Activated naive CD4-positive, alpha-beta T cell treated with anti-CD3 and anti-CD28 coated beads for 36 hours (primary cell): Measurements from ENCODE around the gene TMEM123. TPM values are rescaled to one million over a fixed set of nuclear protein-coding genes. Genes with fewer than 3 reads are reported as not detected.

Source experiments
- CTCF ChIA-PET: fragments of 350-600 bp; sonication (Branson Sonifier 250); formaldehyde crosslinking; loops from one replicate; lab custom pipeline; 2021; ENCODE audit warnings: antibody characterized with exemption; lab: Charles Lee
- DNase-seq: peaks from one replicate; pipeline ENCODE4 v3.0.0-alpha.2; 2020
- H3K27ac Mint-ChIP-seq: one replicate; pipeline ENCODE4 v1.8.0; 2021; ENCODE audit warnings: mild to moderate bottlenecking, mixed read lengths
- H3K27me3 Mint-ChIP-seq: one replicate; pipeline ENCODE4 v1.8.0; 2021; ENCODE audit warnings: low read depth, mixed read lengths
- H3K36me3 Mint-ChIP-seq: one replicate; pipeline ENCODE4 v1.8.0; 2021; ENCODE audit warnings: low read depth, mixed read lengths
- H3K4me1 Mint-ChIP-seq: one replicate; pipeline ENCODE4 v1.8.0; 2021; ENCODE audit warnings: low read depth, mixed read lengths
- H3K4me3 Mint-ChIP-seq: one replicate; pipeline ENCODE4 v1.8.0; 2021; ENCODE audit warnings: mild to moderate bottlenecking, moderate library complexity, mixed read lengths
- H3K9me3 Mint-ChIP-seq: one replicate; pipeline ENCODE4 v1.8.0; 2021; ENCODE audit warnings: mixed read lengths
- intact Hi-C: fragments of 100-400 bp; cut with micrococcal nuclease; formaldehyde crosslinking; loops from one replicate; pipeline ENCODE4 v1.15.1; 2023
- total RNA-seq, 2 experiments: library from RNA; stranded (reverse); gene quantifications; one replicate each; pipeline ENCODE4 v1.2.3, GENCODE V29; 2021

Gene TMEM123
- total RNA-seq, 2 experiments from 2014 or later, result 232 to 255 TPM

DNA sequence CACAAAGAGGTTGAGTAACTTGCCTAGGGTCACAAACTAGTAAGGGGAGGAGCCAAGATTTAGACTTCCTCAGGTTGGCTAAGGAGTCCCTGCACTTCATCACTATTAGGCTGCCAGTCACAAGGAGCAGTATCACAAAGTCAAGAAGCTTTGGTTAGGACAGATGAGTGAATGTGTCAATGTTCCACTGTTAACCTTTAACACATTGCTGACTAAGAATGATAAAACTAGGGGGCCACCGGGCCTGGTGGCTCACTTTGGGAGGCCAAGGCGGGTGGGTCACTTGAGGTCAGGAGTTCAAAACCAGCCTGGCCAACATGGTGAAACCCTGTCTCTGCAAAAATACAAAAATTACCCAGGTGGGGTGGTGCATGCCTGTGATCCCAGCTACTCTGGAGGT, 32.0 kb downstream of the TMEM123 start:
- peak overlapping the region; percentile 73 for H3K27ac Mint-ChIP-seq
- H3K36me3 Mint-ChIP-seq, result peaks cover 37% of the 10 kb centered on the region
- CTCF ChIA-PET, result interaction anchor here (1.3 to 1.5 kb wide), 4 partner anchors 10 to 75 kb away, joined by 3 to 7 read pairs (median 6); no protein-coding TSS in a partner anchor
- peak; percentile 60 for DNase-seq
- no peak overlapping the region for H3K4me3 Mint-ChIP-seq
- H3K9me3 Mint-ChIP-seq, result peaks cover 8% of the 10 kb centered on the region
- intact Hi-C loops, result no loop called here
- peaks cover 92% of the 10 kb centered on the region for H3K4me1 Mint-ChIP-seq
- no peaks in the 10 kb centered on the region for H3K27me3 Mint-ChIP-seq

DNA sequence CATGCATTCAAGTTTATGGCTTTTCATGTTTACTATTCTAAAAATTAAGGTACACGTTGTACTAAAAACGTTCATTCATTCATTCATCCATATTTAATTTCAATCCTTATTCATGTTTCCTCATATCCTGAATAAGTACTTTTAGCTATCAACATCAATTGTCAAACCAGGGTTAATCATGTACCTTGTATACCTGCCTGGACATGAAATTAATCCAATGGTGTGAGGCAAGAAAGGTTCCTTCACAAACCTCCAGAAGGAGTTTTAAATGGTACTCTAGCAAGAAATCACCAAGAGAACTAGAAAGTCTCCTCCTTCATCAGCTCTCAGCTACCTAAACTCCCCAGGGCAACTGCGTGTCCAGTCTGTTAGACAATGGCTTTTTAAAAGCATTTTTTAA, 33.4 kb downstream of the TMEM123 start:
- no peak overlapping the region for H3K4me3 Mint-ChIP-seq
- peak overlapping the region; percentile 10 for H3K27ac Mint-ChIP-seq
- CTCF ChIA-PET, result interaction anchor here (1.1 to 1.3 kb wide), 4 partner anchors 11 to 77 kb away, joined by 3 to 4 read pairs (median 3); no protein-coding TSS in a partner anchor
- intact Hi-C loops, result loop anchor here (5.0 kb wide), 1 partner anchor 143 kb away; no protein-coding TSS in a partner anchor
- peaks cover 92% of the 10 kb centered on the region for H3K4me1 Mint-ChIP-seq
- DNase-seq, result no peak
- no peaks in the 10 kb centered on the region for H3K27me3 Mint-ChIP-seq
- peaks cover 8% of the 10 kb centered on the region for H3K9me3 Mint-ChIP-seq
- H3K36me3 Mint-ChIP-seq, result peaks cover 35% of the 10 kb centered on the region

DNA sequence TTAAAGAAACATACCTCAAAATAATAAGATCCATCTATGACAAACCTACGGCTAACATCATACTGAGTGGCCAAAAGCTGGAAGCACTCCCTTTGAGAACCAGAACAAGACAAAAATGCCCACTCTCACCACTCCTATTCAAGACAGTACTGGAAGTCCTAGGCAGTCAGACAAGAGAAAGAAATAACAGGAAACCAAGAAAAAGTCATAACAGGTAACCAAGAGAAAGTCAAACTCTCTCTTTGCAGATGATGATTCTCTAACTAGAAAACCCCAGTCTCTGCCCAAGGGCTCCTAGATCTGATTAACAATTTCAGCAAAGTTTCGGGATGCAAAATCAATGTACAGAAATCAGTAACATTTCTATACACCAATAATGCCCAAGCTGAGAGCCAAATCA, 35.6 kb downstream of the TMEM123 start:
- H3K4me1 Mint-ChIP-seq, result peaks cover 92% of the 10 kb centered on the region
- CTCF ChIA-PET, result interaction anchor here (0.8 to 1.3 kb wide), 4 partner anchors 12 to 76 kb away, joined by 3 to 4 read pairs (median 3); no protein-coding TSS in a partner anchor
- peak overlapping the region; percentile 84 for H3K27ac Mint-ChIP-seq
- peak; percentile 38 for DNase-seq
- intact Hi-C loops, result loop anchor here (1.0 to 5.0 kb wide), 10 partner anchors 13 to 145 kb away; partner anchors contain the start of genes BIRC2, BIRC3 and TMEM123
- peaks cover 8% of the 10 kb centered on the region for H3K9me3 Mint-ChIP-seq
- peak overlapping the region; percentile 34 for H3K4me3 Mint-ChIP-seq
- no peaks in the 10 kb centered on the region for H3K27me3 Mint-ChIP-seq
- peaks cover 34% of the 10 kb centered on the region for H3K36me3 Mint-ChIP-seq

DNA sequence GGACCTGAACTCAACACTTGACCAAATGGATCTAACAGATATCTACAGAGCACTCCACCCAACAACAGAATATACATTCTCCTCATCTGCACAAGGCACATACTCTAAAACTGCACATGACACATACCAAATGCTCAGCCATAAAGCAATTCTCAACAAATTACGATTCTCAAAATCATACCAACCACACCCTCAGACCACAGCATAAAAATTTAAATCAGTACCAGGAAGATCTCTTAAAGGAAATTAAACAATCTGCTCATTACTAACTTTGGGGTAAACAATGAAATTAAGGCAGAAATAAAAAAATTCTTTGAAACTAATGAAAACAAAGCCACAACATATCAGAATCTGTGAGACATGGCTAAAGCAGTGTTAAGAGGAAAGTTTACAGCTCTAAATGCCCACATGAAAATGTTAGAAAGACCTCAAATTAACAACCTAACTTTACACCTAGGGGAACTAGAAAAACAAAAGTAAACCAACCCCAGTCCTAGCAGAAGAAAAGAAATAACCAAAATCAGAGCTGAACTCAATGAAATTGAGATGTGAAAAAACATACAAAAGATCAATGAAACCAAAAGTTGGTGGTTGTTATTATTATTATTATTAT, 37.2 kb downstream of the TMEM123 start:
- intact Hi-C loops, result loop anchor here (5.0 kb wide), 1 partner anchor 147 kb away; no protein-coding TSS in a partner anchor
- peaks cover 28% of the 10 kb centered on the region for H3K36me3 Mint-ChIP-seq

DNA sequence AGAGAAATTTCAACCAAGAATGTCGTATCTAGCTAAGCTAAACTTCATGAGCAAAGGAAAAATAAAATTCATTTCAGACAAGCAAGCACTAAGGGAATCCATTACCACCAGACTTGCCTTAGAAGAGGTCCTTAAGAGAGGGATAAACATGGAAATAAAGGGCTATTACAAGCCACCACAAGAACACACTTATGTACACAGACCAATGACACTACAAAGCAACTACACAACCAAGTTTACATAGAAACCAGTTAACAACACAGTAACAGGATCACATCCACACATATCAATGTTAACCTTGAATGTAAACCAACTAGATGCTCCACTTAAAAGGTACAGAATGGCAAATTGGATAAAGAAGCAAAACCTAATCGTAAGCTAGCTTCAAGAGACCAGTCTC, 38.0 kb downstream of the TMEM123 start:
- Mint-ChIP-seq H3K36me3 (peaks cover 33% of the 10 kb centered on the region), H3K4me1 (peaks cover 91% of the 10 kb centered on the region), H3K9me3 (peaks cover 8% of the 10 kb centered on the region), H3K27me3 (no peaks in the 10 kb centered on the region), H3K27ac (peak overlapping the region; percentile 84), H3K4me3 (no peak overlapping the region)
- CTCF ChIA-PET, result interaction anchor here (0.7 to 1.5 kb wide), 4 partner anchors 16 to 79 kb away, joined by 3 read pairs; no protein-coding TSS in a partner anchor
- DNase-seq, result no peak
- intact Hi-C loops, result no loop called here

More for the DNA sequence above, 37.2 kb downstream of the TMEM123 start:
- CTCF ChIA-PET, result interaction anchor here (0.9 to 1.5 kb wide), 4 partner anchors 9 to 80 kb away, joined by 3 to 4 read pairs (median 4); no protein-coding TSS in a partner anchor
- peaks cover 94% of the 10 kb centered on the region for H3K4me1 Mint-ChIP-seq
- no peak for DNase-seq
- H3K4me3 Mint-ChIP-seq, result peak overlapping the region; percentile 50
- peak overlapping the region; percentile 84 for H3K27ac Mint-ChIP-seq
- peaks cover 8% of the 10 kb centered on the region for H3K9me3 Mint-ChIP-seq
- no peaks in the 10 kb centered on the region for H3K27me3 Mint-ChIP-seq

DNA sequence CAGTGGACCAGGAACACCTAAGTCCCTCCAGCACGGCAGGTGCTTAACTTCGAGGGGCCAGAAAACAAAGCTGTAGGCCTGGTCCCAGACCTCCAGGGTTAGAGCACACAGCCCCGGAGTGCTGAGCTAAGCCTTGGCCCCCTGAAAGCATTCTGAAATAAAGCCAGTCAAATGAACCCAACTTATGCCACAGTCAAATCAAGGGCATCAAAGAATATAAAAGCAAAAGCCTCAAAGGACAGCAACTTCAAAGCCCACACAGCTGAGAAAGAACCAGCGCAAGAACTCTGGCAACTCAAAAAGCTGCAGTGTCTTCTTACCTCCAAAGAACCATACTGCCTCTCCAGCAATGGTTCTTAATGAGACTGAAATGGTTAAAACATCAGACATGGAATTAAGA, 39.1 kb downstream of the TMEM123 start:
- intact Hi-C loops, result no loop called here
- Mint-ChIP-seq H3K4me1 (peaks cover 88% of the 10 kb centered on the region), H3K36me3 (peaks cover 30% of the 10 kb centered on the region), H3K27ac (peak overlapping the region; percentile 84), H3K9me3 (peaks cover 8% of the 10 kb centered on the region), H3K27me3 (no peaks in the 10 kb centered on the region), H3K4me3 (peak overlapping the region; percentile 12)
- DNase-seq, result peak; percentile 36
- CTCF ChIA-PET, result interaction anchor here (0.6 to 1.5 kb wide), 3 partner anchors 17 to 80 kb away, joined by 3 read pairs; no protein-coding TSS in a partner anchor

DNA sequence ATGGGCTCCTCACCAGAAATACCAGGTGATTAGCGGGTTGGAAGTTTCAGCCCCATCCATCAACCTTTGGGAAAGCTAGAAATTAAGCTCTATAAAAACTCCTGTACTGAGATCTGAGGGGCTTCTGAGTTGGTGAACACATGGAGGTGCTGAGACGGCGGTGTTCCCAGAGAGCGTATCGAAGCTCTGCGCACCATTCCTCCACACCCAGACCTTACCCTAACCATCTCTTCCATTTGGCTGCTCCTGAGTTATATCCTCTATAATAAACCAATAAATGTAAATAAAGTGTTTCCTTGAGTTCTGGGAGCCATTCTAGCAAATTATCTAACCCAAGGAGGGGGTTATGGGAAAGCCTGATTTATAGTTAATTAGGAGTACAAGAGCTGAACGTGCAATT, 41.4 kb downstream of the TMEM123 start:
- Mint-ChIP-seq H3K27ac (no peak overlapping the region), H3K27me3 (no peaks in the 10 kb centered on the region), H3K9me3 (no peaks in the 10 kb centered on the region), H3K36me3 (peaks cover 19% of the 10 kb centered on the region), H3K4me1 (peaks cover 88% of the 10 kb centered on the region), H3K4me3 (no peak overlapping the region)
- no peak for DNase-seq
- intact Hi-C loops, result no loop called here
- CTCF ChIA-PET, result interaction anchor here (1.1 to 6.2 kb wide), 2 partner anchors 12 to 20 kb away, joined by 3 to 41 read pairs; no protein-coding TSS in a partner anchor

DNA sequence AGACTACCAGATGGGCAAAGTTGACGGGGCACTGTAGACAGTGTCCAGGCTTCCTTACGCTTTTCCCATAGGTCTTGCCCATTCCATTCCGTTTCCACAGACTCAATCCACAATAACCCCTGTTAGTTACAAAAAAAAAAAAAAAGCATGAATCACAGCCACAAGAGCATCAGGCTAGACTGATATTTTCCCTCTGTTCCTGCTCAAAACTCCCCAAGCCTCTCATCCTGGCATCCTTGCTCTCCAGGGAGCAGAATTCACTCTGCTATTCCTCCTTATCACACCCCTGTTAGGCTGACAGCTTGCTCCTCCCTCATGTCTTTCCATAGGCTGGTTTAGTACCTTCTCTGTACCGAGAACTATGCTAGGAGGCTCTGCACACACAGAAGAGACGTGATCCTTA, 42.2 kb downstream of the TMEM123 start:
- CTCF ChIA-PET, result interaction anchor here (6.2 kb wide), 1 partner anchor 19 kb away, joined by 41 read pairs; no protein-coding TSS in a partner anchor
- intact Hi-C loops, result no loop called here
- Mint-ChIP-seq H3K27me3 (no peaks in the 10 kb centered on the region), H3K36me3 (peaks cover 21% of the 10 kb centered on the region), H3K4me3 (no peak overlapping the region), H3K27ac (no peak overlapping the region), H3K9me3 (no peaks in the 10 kb centered on the region), H3K4me1 (peaks cover 86% of the 10 kb centered on the region)
- DNase-seq, result no peak

DNA sequence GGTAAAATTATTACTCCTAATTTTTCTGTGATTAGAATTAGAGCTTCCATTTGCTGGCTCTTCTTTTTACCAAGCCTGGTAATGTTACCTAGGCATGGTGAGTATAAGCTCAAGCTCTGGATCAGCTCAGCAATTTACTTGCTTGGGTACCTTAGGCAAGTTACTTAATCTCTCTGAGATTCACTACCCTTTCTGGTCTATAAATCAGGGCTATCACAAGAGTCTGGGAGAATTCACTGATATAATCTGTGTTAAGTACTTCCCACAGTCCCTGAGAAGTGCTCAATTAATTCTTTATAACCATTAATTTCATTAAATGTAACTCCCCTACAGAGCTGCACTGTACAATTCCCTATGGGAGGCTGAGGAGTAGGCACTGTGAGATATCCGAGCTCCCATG, 44.2 kb downstream of the TMEM123 start:
- intact Hi-C loops, result no loop called here

DNA sequence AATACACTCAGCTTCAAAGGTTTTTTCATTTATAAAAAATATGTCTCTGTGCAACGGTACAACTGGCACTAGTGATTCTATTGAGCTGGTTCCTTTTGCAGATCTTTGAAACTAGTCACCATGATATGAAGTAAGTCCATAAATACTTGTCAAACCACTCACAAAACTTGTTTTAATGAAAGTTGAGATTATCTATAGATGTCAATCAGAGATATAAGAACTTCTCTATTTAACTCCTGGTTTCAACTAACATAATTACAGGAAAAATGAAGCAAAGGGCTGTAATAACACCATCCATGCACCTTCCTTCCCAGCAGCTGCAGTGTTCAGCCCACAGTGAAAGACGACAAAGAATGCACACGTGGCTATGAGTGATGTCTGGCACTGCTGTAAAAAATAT, 44.7 kb downstream of the TMEM123 start:
- Mint-ChIP-seq H3K4me1 (peaks cover 83% of the 10 kb centered on the region), H3K9me3 (no peaks in the 10 kb centered on the region), H3K27ac (no peak overlapping the region), H3K36me3 (peaks cover 26% of the 10 kb centered on the region), H3K27me3 (no peaks in the 10 kb centered on the region), H3K4me3 (no peak overlapping the region)
- intact Hi-C loops, result no loop called here
- CTCF ChIA-PET, result interaction anchor here (0.7 to 6.2 kb wide), 9 partner anchors 8 to 143 kb away, joined by 3 to 41 read pairs (median 3); no protein-coding TSS in a partner anchor
- DNase-seq, result no peak

More for the DNA sequence above, 44.2 kb downstream of the TMEM123 start:
- no peaks in the 10 kb centered on the region for H3K27me3 Mint-ChIP-seq
- no peak for DNase-seq
- H3K27ac Mint-ChIP-seq, result no peak overlapping the region
- no peak overlapping the region for H3K4me3 Mint-ChIP-seq
- peaks cover 25% of the 10 kb centered on the region for H3K36me3 Mint-ChIP-seq
- no peaks in the 10 kb centered on the region for H3K9me3 Mint-ChIP-seq
- CTCF ChIA-PET, result interaction anchor here (0.7 to 6.2 kb wide), 9 partner anchors 8 to 142 kb away, joined by 3 to 41 read pairs (median 3); no protein-coding TSS in a partner anchor
- peaks cover 83% of the 10 kb centered on the region for H3K4me1 Mint-ChIP-seq

DNA sequence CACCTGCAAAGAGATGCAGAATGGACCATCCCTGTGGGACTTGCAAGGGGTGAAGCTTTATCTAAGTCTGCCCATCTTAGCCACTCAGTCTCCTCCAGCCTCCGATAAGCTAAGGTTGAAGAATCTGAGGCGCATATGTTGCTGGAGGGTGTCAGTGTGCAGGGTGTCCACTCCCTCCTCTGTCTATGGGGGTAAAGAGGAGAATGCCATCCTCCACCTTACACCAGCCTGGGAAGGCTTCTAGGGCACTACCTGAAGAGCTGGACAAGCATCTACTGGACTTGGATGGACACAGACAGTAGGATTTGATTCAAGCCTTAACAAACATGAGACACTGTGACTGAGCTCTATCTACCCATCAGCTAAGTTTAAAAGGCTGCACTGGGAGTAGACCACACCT, 46.5 kb downstream of the TMEM123 start:
- intact Hi-C loops, result no loop called here
- Mint-ChIP-seq H3K4me1 (peaks cover 84% of the 10 kb centered on the region), H3K27ac (peak overlapping the region; percentile 24), H3K9me3 (no peaks in the 10 kb centered on the region), H3K4me3 (no peak overlapping the region), H3K27me3 (no peaks in the 10 kb centered on the region), H3K36me3 (peaks cover 41% of the 10 kb centered on the region)
- no peak for DNase-seq
- CTCF ChIA-PET, result interaction anchor here (0.7 to 6.2 kb wide), 4 partner anchors 15 to 44 kb away, joined by 3 to 41 read pairs (median 6); no protein-coding TSS in a partner anchor

DNA sequence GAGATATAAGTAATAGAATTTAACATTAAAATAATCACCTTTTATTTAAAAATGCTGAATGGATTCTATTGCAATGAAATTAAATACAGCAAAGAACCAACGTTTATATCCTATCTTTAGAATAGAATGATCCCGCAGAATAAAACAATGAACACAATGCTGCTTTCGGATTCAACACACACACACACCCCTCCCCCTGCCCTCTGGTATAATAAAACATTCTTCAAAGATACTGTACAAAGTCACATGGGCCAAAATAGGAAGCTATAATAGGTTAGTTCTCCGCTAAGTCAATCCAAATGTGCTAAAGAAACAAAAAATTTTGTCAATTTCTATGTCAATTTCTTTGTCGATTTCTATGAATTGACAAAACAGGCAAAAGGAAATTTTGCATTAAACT, 47.1 kb downstream of the TMEM123 start:
- no peak for DNase-seq
- H3K4me3 Mint-ChIP-seq, result no peak overlapping the region
- H3K27me3 Mint-ChIP-seq, result no peaks in the 10 kb centered on the region
- no peak overlapping the region for H3K27ac Mint-ChIP-seq
- H3K9me3 Mint-ChIP-seq, result no peaks in the 10 kb centered on the region
- intact Hi-C loops, result no loop called here
- peaks cover 44% of the 10 kb centered on the region for H3K36me3 Mint-ChIP-seq
- CTCF ChIA-PET, result interaction anchor here (1.3 to 2.7 kb wide), 3 partner anchors 15 to 27 kb away, joined by 3 to 8 read pairs (median 8); no protein-coding TSS in a partner anchor
- peaks cover 83% of the 10 kb centered on the region for H3K4me1 Mint-ChIP-seq
